AG08396 (cell line): ENCODE measurements around the gene PSMD13.
"Not testable (repeated sequence)": the region's sequence is repeated elsewhere in the genome, so short reads cannot be mapped to it uniquely, and the experiment has no call there.

ENCODE experiments used
- DNase-seq: peaks from one replicate; pipeline ENCODE4 v3.0.0; 2012; ENCODE audit warnings: low spot score, mixed read lengths

The PSMD13 gene

GRCh38 chr11:217704-218103 lies 19.1 kb upstream of the PSMD13 start:
- DNase-seq = no peak

GRCh38 chr11:218815-219593 lies 17.8 kb upstream of the PSMD13 start:
- DNase-seq = no peak

GRCh38 chr11:220641-221215 lies 16.0 kb upstream of the PSMD13 start:
- not testable (repeated sequence) for DNase-seq

- DNase-seq = no peak
Measured at GRCh38 chr11:221539-221938, 15.2 kb upstream of the PSMD13 start.

GRCh38 chr11:221998-222789 lies 14.6 kb upstream of the PSMD13 start:
- DNase-seq = no peak

- DNase-seq = no peak
Measured at GRCh38 chr11:223026-223789, 13.6 kb upstream of the PSMD13 start.

GRCh38 chr11:223884-224283 lies 12.9 kb upstream of the PSMD13 start:
- no peak for DNase-seq

- DNase-seq = no peak
Measured at GRCh38 chr11:224424-224823, 12.4 kb upstream of the PSMD13 start.

GRCh38 chr11:225734-226453 lies 10.9 kb upstream of the PSMD13 start:
- no peak for DNase-seq

- no peak for DNase-seq
Measured at GRCh38 chr11:227824-228379, 8.9 kb upstream of the PSMD13 start.

GRCh38 chr11:230431-230830 lies 6.3 kb upstream of the PSMD13 start:
- no peak for DNase-seq

GRCh38 chr11:232783-233565 lies 3.8 kb upstream of the PSMD13 start:
- DNase-seq = no peak

- no peak for DNase-seq
Measured at GRCh38 chr11:235180-235579, 1.6 kb upstream of the PSMD13 start.

GRCh38 chr11:235609-235996 lies 1.2 kb upstream of the PSMD13 start:
- DNase-seq = no peak

- DNase-seq = peak; percentile 98
Measured at GRCh38 chr11:235997-236773, 591 bp upstream of the PSMD13 start, which contains the start of gene SIRT3. TSS of gene SIRT3 (minus strand) at chr11:236342. CDS start at chr11:236328, 14 bp downstream.

- not testable (repeated sequence) for DNase-seq
Measured at GRCh38 chr11:238346-238745, 1.6 kb downstream of the PSMD13 start.

- DNase-seq = no peak
Measured at GRCh38 chr11:240315-240714, 3.5 kb downstream of the PSMD13 start.

GRCh38 chr11:241634-242033 lies 4.9 kb downstream of the PSMD13 start:
- no peak for DNase-seq

- no peak for DNase-seq
Measured at GRCh38 chr11:244376-244775, 7.6 kb downstream of the PSMD13 start.

- DNase-seq = no peak
Measured at GRCh38 chr11:249062-249461, 12.3 kb downstream of the PSMD13 start.
